ENCODE data around the gene LARGE1.

GRCh38 chr22:33625959-33626358, 294.3 kb downstream of the LARGE1 start:
- TF ChIP-seq POLR2AphosphoS5 (IDR thresholded peaks at IDR 0.05; ENCODE audit: low read depth), result no peak
- no peak for TF ChIP-seq CTCF (IDR thresholded peaks at IDR 0.05; ENCODE audit: insufficient read depth, low read length)
- TF ChIP-seq REST (IDR thresholded peaks at IDR 0.05; ENCODE audit: insufficient replicate concordance, low read depth), result no peak
- no peak for TF ChIP-seq SPI1 (IDR thresholded peaks at IDR 0.05; ENCODE audit: borderline replicate concordance, low read depth)
